Small intestine (tissue), 7 donors: Measurements from ENCODE around the gene CCL23. TPM values are rescaled to one million over a fixed set of nuclear protein-coding genes. Genes with fewer than 3 reads are reported as not detected.

ENCODE experiments used
- DNase-seq, 2 donors: peaks; one replicate each; pipeline versions ENCODE4 v3.0.0 to v3.0.0-alpha.2; 2013
- FAIRE-seq: peaks from 2 replicates; lab custom pipeline; 2012; peaks lifted over from hg19 to GRCh38; lab: Jason Lieb, UNC
- H3K27ac ChIP-seq, 3 donors: one replicate each; pipeline ENCODE4 v1.5.1; 2013; ENCODE audit warnings: low read length in 2 of 3, mild to moderate bottlenecking in 2 of 3, control low read depth in 1 of 3, inconsistent platforms in 1 of 3, low read depth in 1 of 3, moderate library complexity in 1 of 3
- H3K27me3 ChIP-seq, 3 donors: one replicate each; pipeline ENCODE4 v1.6.1; 2013; ENCODE audit warnings: low read length in 3 of 3, inconsistent platforms in 1 of 3; ENCODE audit not compliant: control insufficient read depth in 3 of 3, insufficient read depth in 3 of 3
- H3K36me3 ChIP-seq, 3 donors: one replicate each; pipeline ENCODE4 v1.6.1; 2013; ENCODE audit warnings: low read length in 3 of 3, inconsistent platforms in 1 of 3, low read depth in 1 of 3, mild to moderate bottlenecking in 1 of 3, moderate library complexity in 1 of 3; ENCODE audit not compliant: control insufficient read depth in 3 of 3, insufficient read depth in 2 of 3
- H3K4me1 ChIP-seq, 3 donors: one replicate each; pipeline ENCODE4 v1.6.1; 2013; ENCODE audit warnings: low read length in 2 of 3, inconsistent platforms in 1 of 3, low read depth in 1 of 3, mild to moderate bottlenecking in 1 of 3, moderate library complexity in 1 of 3; ENCODE audit not compliant: control insufficient read depth in 3 of 3, insufficient read depth in 2 of 3
- H3K4me3 ChIP-seq, 3 donors: one replicate each; pipeline ENCODE4 v1.5.1; 2013; ENCODE audit warnings: low read length in 3 of 3, control low read depth in 1 of 3, inconsistent platforms in 1 of 3, low read depth in 1 of 3, mild to moderate bottlenecking in 1 of 3, moderate library complexity in 1 of 3
- H3K9me3 ChIP-seq, 2 donors: one replicate each; pipeline ENCODE4 v1.6.1; 2013; ENCODE audit warnings: low read depth in 1 of 2, low read length in 1 of 2; ENCODE audit not compliant: control insufficient read depth in 2 of 2, insufficient read depth in 1 of 2
- WGBS, 3 donors: extraction: QIAGEN DNeasy Blood & Tissue Kit; methylation state at CpG; one replicate each; pipeline ENCODE4 v1.1.7; 2013; 5-methylcytosine and 5-hydroxymethylcytosine counted together
- polyA plus RNA-seq, 4 donors: library from polyadenylated mRNA; stranded (reverse) in 3 of 4; unstranded in 1 of 4; fragments of 200-250 nt in 3 of 4; fragments of 120-200 nt in 1 of 4; gene quantifications; one replicate each; pipeline versions ENCODE4 v1.2.1 to v1.2.3, GENCODE V29; 2013
- donor health status: healthy with polysubstance abuse.
- donor health status: control.
- donor health status: control.
- donor health status: Bipolar disorder and iron deficiency.
- donor health status: healthy.

Gene CCL23
- polyA plus RNA-seq, 4 donors = 1.6 to 22.9 (median 1.9) TPM; not detected in 1

- Histone ChIP-seq H3K27ac (no peak overlapping the region), H3K4me3 (no peak overlapping the region), H3K4me1 (peaks cover 0 to 3% (median 0%) of the 10 kb centered on the region in 3 donors), H3K27me3 (no peaks in the 10 kb centered on the region), H3K9me3 (peaks cover 0 to 6% of the 10 kb centered on the region in 2 donors), H3K36me3 (no peaks in the 10 kb centered on the region)
- FAIRE-seq (no peak), DNase-seq (no peak)
- 95 to 100% (median 97%) methylated on average over 2 of the region's 2 CpGs for WGBS, 3 donors
Observed at GRCh38 chr17:36049643-36050042, 31.9 kb upstream of the CCL23 start.

- FAIRE-seq (no peak), DNase-seq (peak in 1 of 2 donors; percentile 82)
- WGBS, 3 donors = 15 to 54% (median 24%) methylated on average over 2 of the region's 2 CpGs
- peaks cover 0 to 3% (median 0%) of the 10 kb centered on the region in 3 donors for H3K4me1 ChIP-seq
- peaks cover 0 to 6% of the 10 kb centered on the region in 2 donors for H3K9me3 ChIP-seq
- no peaks in the 10 kb centered on the region for H3K27me3 ChIP-seq
- no peak overlapping the region for H3K4me3 ChIP-seq
- no peak overlapping the region for H3K27ac ChIP-seq
- H3K36me3 ChIP-seq = no peaks in the 10 kb centered on the region
Observed at GRCh38 chr17:36048066-36048465, 30.3 kb upstream of the CCL23 start.

- peaks cover 0 to 12% (median 6%) of the 10 kb centered on the region in 3 donors for H3K4me1 ChIP-seq
- no peak overlapping the region for H3K27ac ChIP-seq
- FAIRE-seq = no peak
- WGBS, 3 donors = 81 to 82% (median 81%) methylated on average over 4 of the region's 4 CpGs
- no peak overlapping the region for H3K4me3 ChIP-seq
- H3K27me3 ChIP-seq = no peaks in the 10 kb centered on the region
- no peaks in the 10 kb centered on the region for H3K36me3 ChIP-seq
- DNase-seq = no peak
- H3K9me3 ChIP-seq = no peaks in the 10 kb centered on the region
Observed at GRCh38 chr17:36036235-36036634, 18.5 kb upstream of the CCL23 start.

GRCh38 chr17:36034127-36034526 lies 16.4 kb upstream of the CCL23 start:
- Histone ChIP-seq H3K36me3 (no peaks in the 10 kb centered on the region), H3K27ac (no peak overlapping the region), H3K4me3 (no peak overlapping the region), H3K4me1 (peaks cover 0 to 25% (median 11%) of the 10 kb centered on the region in 3 donors), H3K9me3 (no peaks in the 10 kb centered on the region), H3K27me3 (no peaks in the 10 kb centered on the region)
- no peak for DNase-seq
- 6 to 22% (median 16%) methylated on average over 3 of the region's 3 CpGs for WGBS, 3 donors
- FAIRE-seq = no peak

GRCh38 chr17:36030956-36031355 lies 13.2 kb upstream of the CCL23 start:
- Histone ChIP-seq H3K27ac (peak overlapping the region; percentile 68 to 79 (median 73)), H3K9me3 (no peaks in the 10 kb centered on the region), H3K27me3 (no peaks in the 10 kb centered on the region), H3K36me3 (no peaks in the 10 kb centered on the region), H3K4me3 (no peak overlapping the region), H3K4me1 (peaks cover 0 to 25% (median 13%) of the 10 kb centered on the region in 3 donors)
- DNase-seq = peak; percentile 70 to 87
- 16 to 65% (median 37%) methylated on average over 1 of the region's 1 CpG for WGBS, 3 donors
- no peak for FAIRE-seq

- Histone ChIP-seq H3K36me3 (no peaks in the 10 kb centered on the region), H3K4me3 (no peak overlapping the region), H3K9me3 (peaks cover 0 to 6% of the 10 kb centered on the region in 2 donors), H3K4me1 (peaks cover 3 to 20% (median 13%) of the 10 kb centered on the region in 3 donors), H3K27me3 (no peaks in the 10 kb centered on the region), H3K27ac (no peak overlapping the region)
- WGBS, 3 donors = 68 to 84% (median 71%) methylated on average over 4 of the region's 4 CpGs
- DNase-seq = no peak
- FAIRE-seq = no peak
Observed at GRCh38 chr17:36027761-36028160, 10.0 kb upstream of the CCL23 start.

GRCh38 chr17:36024106-36024869 lies 6.5 kb upstream of the CCL23 start:
- peaks cover 0 to 8% of the 10 kb centered on the region in 2 donors for H3K9me3 ChIP-seq

GRCh38 chr17:36019423-36019822 lies 1.7 kb upstream of the CCL23 start:
- Histone ChIP-seq H3K27ac (no peak overlapping the region), H3K36me3 (no peaks in the 10 kb centered on the region), H3K4me3 (no peak overlapping the region), H3K27me3 (no peaks in the 10 kb centered on the region), H3K9me3 (peaks cover 0 to 8% of the 10 kb centered on the region in 2 donors), H3K4me1 (peaks cover 0 to 3% (median 0%) of the 10 kb centered on the region in 3 donors)
- no peak for DNase-seq
- 91 to 100% (median 93%) methylated on average over 2 of the region's 2 CpGs for WGBS, 3 donors
- no peak for FAIRE-seq

More at GRCh38 chr17:36024106-36024869, 6.5 kb upstream of the CCL23 start:
- FAIRE-seq (no peak), DNase-seq (no peak)
- Histone ChIP-seq H3K27ac (no peak overlapping the region), H3K4me1 (peaks cover 0 to 3% (median 2%) of the 10 kb centered on the region in 3 donors), H3K4me3 (no peak overlapping the region), H3K36me3 (no peaks in the 10 kb centered on the region), H3K27me3 (no peaks in the 10 kb centered on the region)
- WGBS, 3 donors = 61 to 68% (median 68%) methylated on average over 6 of the region's 6 CpGs
